ENCODE results near the gene PLXND1.

The PLXND1 gene

DNA sequence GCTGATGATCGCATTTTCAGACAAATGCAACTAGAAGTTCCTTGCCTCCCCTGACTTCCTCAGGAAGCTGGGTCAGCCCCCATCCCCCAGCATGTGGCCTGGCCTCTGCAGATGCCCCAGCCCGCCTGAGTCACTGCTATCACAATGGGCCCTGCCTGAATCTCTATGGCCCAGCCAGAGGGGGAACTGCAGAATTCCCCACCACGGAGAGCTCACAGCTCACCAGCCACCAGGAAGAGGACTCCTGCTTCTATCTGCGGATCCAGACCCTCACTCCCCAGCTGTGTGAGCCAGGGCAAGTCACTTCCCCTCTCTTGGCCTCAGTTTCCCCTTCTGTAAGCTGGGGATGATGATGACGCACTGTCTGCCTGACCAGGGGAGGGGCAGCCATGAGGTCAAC, 6.9 kb downstream of the PLXND1 start:
- no peak for DNase-seq (ENCODE audit: low read depth in 2 of 2)

DNA sequence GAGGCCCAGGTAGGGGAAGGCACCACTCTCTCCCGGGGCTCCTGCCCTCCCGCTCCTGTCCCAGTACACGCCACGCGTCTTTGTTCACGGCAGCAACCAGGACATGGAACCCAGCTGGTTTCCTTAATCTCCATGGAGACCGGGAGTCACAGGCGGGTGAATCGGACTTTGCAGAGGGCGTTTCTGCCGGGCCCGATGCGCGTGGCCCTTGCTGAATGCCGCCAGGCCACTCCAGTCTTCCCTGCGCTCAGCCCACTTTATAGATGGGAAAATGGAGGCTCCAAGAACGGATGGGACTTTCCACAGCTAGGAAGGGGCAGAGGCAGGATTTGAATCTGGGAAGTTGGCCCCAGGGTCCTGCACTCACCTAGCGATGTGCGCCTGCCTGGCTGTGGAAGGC, 7.4 kb downstream of the PLXND1 start:
- no peak for DNase-seq (ENCODE audit: low read depth in 2 of 2)

GRCh38 chr3:129598484-129598883, 8.0 kb downstream of the PLXND1 start:
- DNase-seq (ENCODE audit: low read depth in 2 of 2): no peak

DNA sequence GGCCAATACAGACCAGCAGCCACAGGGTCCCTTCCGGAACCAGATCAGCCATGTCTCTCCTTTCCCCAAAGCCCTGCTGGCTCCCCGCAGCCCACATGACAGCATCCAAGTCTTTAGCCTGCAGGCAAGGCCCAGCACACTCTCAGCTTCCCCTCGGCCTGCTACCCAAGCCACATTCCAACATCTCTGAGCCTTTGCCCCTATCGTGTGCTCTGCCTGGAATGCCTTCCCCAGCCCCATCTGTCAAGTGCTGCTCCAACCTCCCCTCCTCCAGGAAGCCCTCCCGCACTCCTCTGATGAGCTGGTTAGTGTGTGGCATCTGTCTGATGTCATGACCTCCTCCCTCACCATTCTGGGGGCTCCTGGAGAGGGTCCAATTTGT, 8.5 kb downstream of the PLXND1 start:
- no peak for DNase-seq (ENCODE audit: low read depth in 2 of 2)

- no peak for DNase-seq (ENCODE audit: low read depth in 2 of 2)
These were observed 9.1 kb downstream of the PLXND1 start for GRCh38 chr3:129597087-129597999.

DNA sequence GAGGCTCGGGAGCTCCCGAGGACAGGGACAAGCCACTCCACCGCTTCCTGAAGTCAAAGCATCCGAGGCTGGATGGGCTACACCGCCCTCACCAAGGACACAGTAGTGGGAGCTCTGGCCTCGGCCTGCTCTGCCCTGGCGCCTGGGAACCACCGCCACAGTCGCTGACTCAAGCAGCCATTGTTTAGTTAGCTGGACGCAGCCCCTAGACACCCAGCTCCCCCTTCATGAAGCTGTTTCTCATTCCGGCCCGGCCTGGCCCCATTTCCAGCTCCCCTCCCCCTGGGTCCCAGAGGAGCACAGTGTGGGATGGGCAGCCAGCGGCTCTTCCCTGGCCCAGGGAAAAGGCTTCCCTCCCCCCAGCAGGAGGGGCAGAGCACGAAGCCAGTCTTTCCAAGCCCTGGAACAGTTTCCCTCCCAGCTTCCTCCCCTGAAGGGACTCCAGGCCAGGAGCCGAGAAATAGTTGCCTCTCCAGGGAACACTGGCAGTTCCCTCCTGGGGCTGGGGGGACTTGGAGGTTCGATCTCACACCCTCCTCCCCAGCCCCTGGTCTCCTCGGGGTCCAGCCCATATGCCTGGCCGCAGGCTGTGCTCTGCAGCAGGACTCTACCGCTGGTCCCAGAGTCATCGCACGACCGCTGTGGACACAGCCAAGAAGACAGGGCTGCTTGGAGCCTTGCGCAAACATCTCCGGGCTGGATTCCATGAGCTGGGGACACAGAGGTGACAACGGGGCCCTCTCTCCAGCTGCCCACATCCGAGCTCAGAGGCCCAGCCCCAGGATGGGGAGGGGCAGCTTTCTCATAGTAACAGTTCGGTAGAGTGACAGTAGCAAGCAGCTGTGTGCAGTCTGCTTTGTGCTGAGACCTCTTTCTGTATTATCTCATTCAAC, 10.0 kb downstream of the PLXND1 start:
- no peak for DNase-seq (ENCODE audit: low read depth in 2 of 2)

DNA sequence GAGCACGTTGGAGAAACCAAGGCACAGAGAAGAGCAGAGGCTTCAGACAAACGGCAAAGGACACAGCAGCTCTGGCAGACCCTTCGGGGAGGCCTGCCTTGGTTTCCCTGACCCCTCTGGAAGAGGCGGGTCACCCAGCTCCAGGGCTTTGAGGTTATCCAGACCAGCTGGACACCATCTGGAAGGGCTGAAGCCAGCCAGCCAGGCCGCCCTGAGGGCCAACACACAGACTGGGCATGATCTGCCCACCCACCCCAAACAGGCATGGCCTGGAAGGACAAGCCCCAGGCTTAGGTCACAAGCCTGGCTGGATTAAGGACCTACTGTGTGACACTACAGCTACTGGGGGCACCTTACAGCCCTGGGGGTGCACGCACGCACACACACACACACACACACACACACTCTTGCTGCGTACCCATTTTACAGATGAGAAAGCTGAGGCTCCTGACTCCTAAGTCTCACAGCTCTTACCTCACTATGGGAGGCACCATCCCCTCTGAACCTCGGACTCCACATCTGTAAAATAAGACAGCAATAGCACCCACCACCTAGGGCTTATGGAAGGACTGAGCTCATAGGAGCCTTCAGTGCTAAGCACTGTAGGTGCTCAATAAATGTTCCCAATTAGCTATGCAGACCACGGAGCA, 10.8 kb downstream of the PLXND1 start:
- no peak for DNase-seq (ENCODE audit: low read depth in 2 of 2)

GRCh38 chr3:129594907-129595390, 11.5 kb downstream of the PLXND1 start:
- no peak for DNase-seq (ENCODE audit: low read depth in 2 of 2)

- DNase-seq (ENCODE audit: low read depth in 2 of 2): no peak
These were observed 12.1 kb downstream of the PLXND1 start for GRCh38 chr3:129594409-129594808.

DNA sequence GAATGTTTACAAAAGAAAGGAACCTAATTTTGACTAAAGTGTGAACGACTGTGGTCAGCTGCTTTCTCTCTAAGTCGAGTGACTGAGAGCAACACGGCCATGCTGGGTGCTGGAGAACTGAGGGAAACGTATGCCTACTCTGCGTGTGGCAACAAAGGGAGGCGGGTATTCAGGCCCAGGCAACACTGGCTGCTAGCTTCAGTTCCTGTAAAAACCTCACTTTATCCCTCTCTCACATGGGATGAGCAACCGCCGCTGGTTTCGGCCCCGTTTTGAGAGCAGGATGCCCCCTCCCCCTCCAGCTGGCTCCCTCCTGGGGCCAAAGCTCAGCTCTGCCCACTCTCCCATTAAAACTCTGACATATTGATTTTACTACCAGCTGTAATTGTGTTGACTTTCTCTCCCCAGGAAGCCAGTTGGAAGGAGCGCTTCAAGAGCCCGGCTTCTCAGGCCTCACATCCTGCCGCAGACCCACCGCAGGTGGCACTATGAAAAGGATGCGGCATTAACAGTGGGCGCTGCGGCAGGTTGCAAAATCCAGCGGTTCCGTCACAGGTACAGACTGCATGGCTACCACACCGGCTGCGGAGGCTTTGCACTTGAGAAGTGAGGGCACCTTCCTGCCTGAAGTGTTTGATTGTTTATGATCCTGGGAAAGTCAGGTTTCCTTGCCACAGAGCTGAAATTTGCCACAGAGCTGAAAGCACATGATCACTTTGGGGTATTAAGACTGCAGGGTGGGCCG, 12.7 kb downstream of the PLXND1 start:
- peak; percentile 69 to 74 for DNase-seq (ENCODE audit: low read depth in 2 of 2)

DNA sequence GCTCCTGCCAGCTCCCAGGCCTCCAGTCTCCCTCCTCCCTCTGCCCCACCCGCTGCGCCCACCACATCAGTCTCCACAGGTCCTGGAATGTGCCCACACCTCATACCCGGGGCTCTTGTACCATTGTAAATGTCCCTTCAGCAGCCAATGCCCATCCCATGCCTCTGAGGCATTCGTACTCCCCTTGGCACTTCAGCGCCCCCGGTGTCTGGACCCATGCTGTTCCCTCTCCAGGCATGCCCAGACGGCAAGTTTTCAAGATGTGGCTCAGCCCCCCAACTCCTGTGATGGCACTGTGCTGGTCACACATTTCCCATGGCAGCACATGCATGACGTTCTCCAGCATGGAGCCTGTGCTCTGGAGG, 13.3 kb downstream of the PLXND1 start:
- no peak for DNase-seq (ENCODE audit: low read depth in 2 of 2)

DNA sequence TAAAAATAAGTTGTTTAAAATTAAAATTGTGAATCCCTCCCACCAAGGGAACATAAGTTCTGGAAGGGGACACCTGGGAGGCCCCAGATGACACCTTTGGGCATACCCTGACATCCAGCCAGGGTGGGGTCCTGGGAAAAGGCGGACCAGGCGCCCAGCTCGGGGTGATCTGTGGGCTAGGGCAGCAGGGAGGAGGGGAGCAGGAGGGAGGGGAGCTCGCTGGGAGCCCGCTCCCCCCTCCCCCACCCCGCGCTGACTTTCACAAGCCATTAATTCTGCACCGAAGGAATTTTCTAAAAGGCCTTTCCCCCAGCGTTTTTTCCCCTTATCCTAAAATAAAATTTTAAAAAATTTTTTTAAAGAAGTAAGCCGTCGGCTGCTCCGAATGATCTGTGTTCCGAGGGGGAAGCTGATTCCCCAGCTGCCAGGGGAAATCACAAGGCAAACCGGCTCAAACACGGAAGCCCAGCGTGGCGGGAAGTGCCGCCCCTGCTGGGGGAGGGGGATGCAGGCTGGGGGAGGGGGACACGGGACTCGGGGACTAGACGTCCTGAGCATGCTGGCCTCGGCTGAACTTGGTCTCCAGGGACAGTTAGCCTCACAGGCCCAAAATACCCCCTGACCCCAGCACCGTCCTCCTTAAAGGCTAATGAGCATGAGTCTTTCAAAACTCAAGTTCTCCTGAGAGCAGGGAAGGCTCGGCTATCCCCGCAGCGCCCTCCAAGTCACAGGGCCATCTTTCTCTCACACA, 13.9 kb downstream of the PLXND1 start:
- DNase-seq (ENCODE audit: low read depth in 2 of 2): no peak

- no peak for DNase-seq (ENCODE audit: low read depth in 2 of 2)
These were observed 14.5 kb downstream of the PLXND1 start for GRCh38 chr3:129591932-129592331.

- DNase-seq (ENCODE audit: low read depth in 2 of 2): no peak
These were observed 16.3 kb downstream of the PLXND1 start for GRCh38 chr3:129590215-129590614.

DNA sequence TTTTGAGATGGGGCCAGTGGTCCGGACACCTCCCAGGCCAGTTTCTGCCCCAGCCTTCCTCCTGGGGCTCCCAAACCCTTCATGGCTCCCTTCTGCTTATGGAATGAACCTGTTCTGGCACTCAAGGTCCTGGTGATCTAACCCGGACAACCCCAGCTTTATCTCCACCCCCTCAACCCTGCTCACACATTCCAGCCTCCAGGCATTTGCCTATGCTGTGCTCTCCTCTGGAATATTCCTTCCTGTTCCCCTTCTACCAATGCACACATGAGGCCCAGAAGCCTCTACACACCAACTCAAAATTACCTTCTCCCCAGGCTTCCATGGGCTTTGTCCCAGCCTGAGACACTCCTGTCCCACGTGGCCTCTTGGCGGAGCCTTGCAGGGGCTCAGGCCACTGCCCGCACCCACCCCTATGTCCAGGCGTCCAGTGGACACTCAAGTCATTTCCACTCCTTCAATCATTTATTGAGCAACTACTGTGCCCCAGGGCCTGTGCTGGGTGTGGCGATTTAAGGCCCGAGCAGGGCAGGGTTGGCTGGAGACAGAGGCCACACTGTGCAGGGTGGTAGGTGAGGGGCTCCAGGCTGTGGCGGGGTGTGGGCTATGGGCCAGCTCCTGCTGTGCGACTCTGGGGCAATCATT, 18.8 kb downstream of the PLXND1 start:
- DNase-seq (ENCODE audit: low read depth in 2 of 2): no peak

- no peak for DNase-seq (ENCODE audit: low read depth in 2 of 2)
These were observed 19.6 kb downstream of the PLXND1 start for GRCh38 chr3:129586746-129587430.

- no peak for DNase-seq (ENCODE audit: low read depth in 2 of 2)
These were observed 20.4 kb downstream of the PLXND1 start for GRCh38 chr3:129585949-129586657.

DNA sequence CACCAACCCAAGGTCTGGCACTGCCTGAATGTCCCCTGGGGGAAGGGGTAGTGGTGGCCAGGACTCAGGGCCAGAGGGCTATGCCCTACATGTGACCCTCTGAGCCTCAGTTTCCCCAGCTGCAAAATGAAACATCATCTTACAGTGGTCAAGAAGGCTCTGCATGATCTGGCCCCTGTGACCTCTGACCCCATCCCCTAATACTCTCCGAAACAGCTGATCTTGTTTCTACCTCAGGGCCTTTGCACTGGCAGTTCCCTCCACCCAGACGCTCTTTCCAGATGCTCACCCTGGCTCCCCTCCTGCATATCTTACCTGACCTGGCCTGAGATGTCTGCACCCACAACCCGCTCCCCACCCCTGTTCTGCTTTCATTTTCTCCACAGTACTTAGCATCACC, 21.8 kb downstream of the PLXND1 start:
- no peak for DNase-seq (ENCODE audit: low read depth in 2 of 2)

GRCh38 chr3:129583289-129583688, 23.2 kb downstream of the PLXND1 start:
- DNase-seq (ENCODE audit: low read depth in 2 of 2): no peak
